Endothelial cell (in vitro differentiated cells): ENCODE results near the gene FXYD6. TPM values are rescaled to one million over a fixed set of nuclear protein-coding genes. Genes with fewer than 3 reads are reported as not detected.

Experiments used
- DNase-seq: peaks from one replicate; pipeline ENCODE4 v3.0.0; 2021; ENCODE audit warnings: low spot score
- H3K27ac Mint-ChIP-seq: one replicate; pipeline ENCODE4 v1.8.0; 2021; ENCODE audit warnings: mixed read lengths, inconsistent platforms; ENCODE audit not compliant: unreplicated experiment
- H3K27me3 Mint-ChIP-seq: one replicate; pipeline ENCODE4 v1.8.0; 2021; ENCODE audit warnings: mild to moderate bottlenecking, moderate library complexity, mixed read lengths, inconsistent platforms; ENCODE audit not compliant: unreplicated experiment
- H3K36me3 Mint-ChIP-seq: one replicate; pipeline ENCODE4 v1.8.0; 2021; ENCODE audit warnings: mild to moderate bottlenecking, low read depth, mixed read lengths, inconsistent platforms; ENCODE audit not compliant: unreplicated experiment
- H3K4me1 Mint-ChIP-seq: one replicate; pipeline ENCODE4 v1.8.0; 2021; ENCODE audit warnings: mild to moderate bottlenecking, mixed read lengths, inconsistent platforms; ENCODE audit not compliant: unreplicated experiment
- H3K4me3 Mint-ChIP-seq: one replicate; pipeline ENCODE4 v1.8.0; 2021; ENCODE audit warnings: mild to moderate bottlenecking, mixed read lengths, inconsistent platforms; ENCODE audit not compliant: unreplicated experiment
- H3K9me3 Mint-ChIP-seq: one replicate; pipeline ENCODE4 v1.8.0; 2021; ENCODE audit warnings: mixed read lengths, inconsistent platforms; ENCODE audit not compliant: unreplicated experiment
- total RNA-seq: library from RNA; stranded (reverse); fragmentation: NEBNext Ultra II Directional; extraction: Animal tissue kit (Norgen Biotek cat#: 25700); gene quantifications from one replicate; pipeline ENCODE4 v1.2.1, GENCODE V29; 2021; ENCODE audit not compliant: unreplicated experiment
- TF ChIP-seq, protein P1 (sequence below): fragments of 200-600 bp; sonication (generic); IDR thresholded peaks from one replicate; pipeline ENCODE4 v1.5.0; 2021; ENCODE audit warnings: antibody characterized with exemption; ENCODE audit not compliant: unreplicated experiment

FXYD6 gene
- total RNA-seq, 1 donor from 2014 or later = 18.1 TPM

GRCh38 chr11:117882311-117882905 is 6.0 kb upstream of the FXYD6 start:
- Mint-ChIP-seq H3K4me1 (peaks cover 1% of the 10 kb centered on the region), H3K27me3 (peaks cover 17% of the 10 kb centered on the region), H3K36me3 (no peaks in the 10 kb centered on the region), H3K27ac (no peak overlapping the region), H3K4me3 (no peak overlapping the region), H3K9me3 (no peaks in the 10 kb centered on the region)
- no peak for DNase-seq
- TF ChIP-seq, protein P1, sequence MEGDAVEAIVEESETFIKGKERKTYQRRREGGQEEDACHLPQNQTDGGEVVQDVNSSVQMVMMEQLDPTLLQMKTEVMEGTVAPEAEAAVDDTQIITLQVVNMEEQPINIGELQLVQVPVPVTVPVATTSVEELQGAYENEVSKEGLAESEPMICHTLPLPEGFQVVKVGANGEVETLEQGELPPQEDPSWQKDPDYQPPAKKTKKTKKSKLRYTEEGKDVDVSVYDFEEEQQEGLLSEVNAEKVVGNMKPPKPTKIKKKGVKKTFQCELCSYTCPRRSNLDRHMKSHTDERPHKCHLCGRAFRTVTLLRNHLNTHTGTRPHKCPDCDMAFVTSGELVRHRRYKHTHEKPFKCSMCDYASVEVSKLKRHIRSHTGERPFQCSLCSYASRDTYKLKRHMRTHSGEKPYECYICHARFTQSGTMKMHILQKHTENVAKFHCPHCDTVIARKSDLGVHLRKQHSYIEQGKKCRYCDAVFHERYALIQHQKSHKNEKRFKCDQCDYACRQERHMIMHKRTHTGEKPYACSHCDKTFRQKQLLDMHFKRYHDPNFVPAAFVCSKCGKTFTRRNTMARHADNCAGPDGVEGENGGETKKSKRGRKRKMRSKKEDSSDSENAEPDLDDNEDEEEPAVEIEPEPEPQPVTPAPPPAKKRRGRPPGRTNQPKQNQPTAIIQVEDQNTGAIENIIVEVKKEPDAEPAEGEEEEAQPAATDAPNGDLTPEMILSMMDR = no peak

GRCh38 chr11:117881217-117881616 is 4.8 kb upstream of the FXYD6 start:
- no peaks in the 10 kb centered on the region for H3K9me3 Mint-ChIP-seq
- H3K27me3 Mint-ChIP-seq = peaks cover 18% of the 10 kb centered on the region
- H3K4me1 Mint-ChIP-seq = peaks cover 10% of the 10 kb centered on the region
- no peak for DNase-seq
- H3K27ac Mint-ChIP-seq = no peak overlapping the region
- TF ChIP-seq, protein P1 = no peak
- H3K4me3 Mint-ChIP-seq = no peak overlapping the region
- H3K36me3 Mint-ChIP-seq = no peaks in the 10 kb centered on the region

DNA sequence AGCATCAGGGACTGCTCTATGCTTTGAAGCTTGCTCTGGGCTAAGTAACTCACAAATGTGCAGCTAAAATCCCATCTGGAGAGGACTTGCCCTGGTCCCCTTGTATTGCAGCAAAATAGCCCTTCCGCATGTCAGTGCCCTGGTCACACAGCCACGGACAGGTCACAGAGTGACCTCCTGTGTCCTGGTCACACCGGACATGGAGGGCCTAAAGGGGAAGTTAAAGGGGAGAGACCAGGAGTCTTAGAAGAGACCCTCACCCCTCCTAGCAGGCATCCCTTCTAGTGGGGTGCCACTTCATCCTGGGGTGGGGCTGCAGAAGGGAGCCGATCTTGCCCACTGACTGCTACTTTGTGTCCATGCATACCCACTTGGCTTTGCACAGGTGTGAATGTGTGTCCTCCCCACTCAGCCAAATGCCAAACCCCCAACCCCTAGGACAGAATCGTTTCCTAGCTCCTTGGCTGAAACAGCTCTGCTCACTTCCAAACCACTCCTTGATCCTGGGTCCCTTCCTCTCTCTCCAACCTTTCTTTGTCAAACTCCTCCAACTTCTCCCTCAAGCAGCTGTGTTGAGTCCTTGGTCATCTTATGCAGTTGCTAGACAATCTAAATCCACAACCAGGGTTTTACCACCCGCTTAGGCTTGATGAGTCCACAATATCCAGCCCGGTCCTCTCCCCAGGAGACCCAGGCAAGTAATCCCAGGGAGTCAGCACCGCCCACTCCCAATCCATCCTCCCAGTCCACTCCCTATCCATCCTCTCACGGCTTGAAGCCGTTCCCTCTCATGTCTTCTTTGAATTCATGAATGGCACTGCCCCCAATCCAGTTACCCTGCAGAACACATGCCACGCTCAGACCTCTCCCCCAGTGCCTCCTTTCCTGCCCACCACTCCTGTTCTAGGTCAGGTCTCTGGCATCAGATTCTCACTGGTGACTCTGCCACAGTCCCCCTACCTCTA is 3.3 kb upstream of the FXYD6 start:
- Mint-ChIP-seq H3K4me1 (peaks cover 22% of the 10 kb centered on the region), H3K27me3 (peaks cover 25% of the 10 kb centered on the region), H3K4me3 (no peak overlapping the region), H3K36me3 (no peaks in the 10 kb centered on the region), H3K9me3 (no peaks in the 10 kb centered on the region), H3K27ac (no peak overlapping the region)
- DNase-seq = no peak
- TF ChIP-seq, protein P1 = no peak

- Mint-ChIP-seq H3K9me3 (no peaks in the 10 kb centered on the region), H3K4me3 (no peak overlapping the region), H3K36me3 (no peaks in the 10 kb centered on the region), H3K4me1 (peaks cover 27% of the 10 kb centered on the region), H3K27ac (no peak overlapping the region), H3K27me3 (peaks cover 25% of the 10 kb centered on the region)
- TF ChIP-seq, protein P1 = no peak
- no peak for DNase-seq
These were observed 2.5 kb upstream of the FXYD6 start for GRCh38 chr11:117878939-117879475.
